Fibroblast of mammary gland (primary cell): ENCODE measurements around the gene GAS2L1.

Experiments
- DNase-seq: peaks from one replicate; pipeline ENCODE4 v3.0.0-alpha.2; 2010; ENCODE audit warnings: low read depth
- H3K4me3 ChIP-seq: 2 replicates; pipeline ENCODE4 v1.5.1; 2011; ENCODE audit warnings: low read depth, mild to moderate bottlenecking, low read length, moderate library complexity; ENCODE audit not compliant: control insufficient read depth
- CTCF ChIP-seq: conservative IDR thresholded peaks from 2 replicates; pipeline ENCODE4 v1.5.1; 2011; ENCODE audit warnings: low read depth, low read length, inconsistent platforms; ENCODE audit not compliant: control insufficient read depth, insufficient read depth

The GAS2L1 gene

GRCh38 chr22:29298641-29299040, 7.8 kb upstream of the GAS2L1 start:
- no peak for DNase-seq
- TF ChIP-seq CTCF = no peak
- H3K4me3 ChIP-seq = no peak overlapping the region

GRCh38 chr22:29299136-29299900, 7.1 kb upstream of the GAS2L1 start:
- H3K4me3 ChIP-seq = no peak overlapping the region
- DNase-seq = no peak
- TF ChIP-seq CTCF = no peak

GRCh38 chr22:29300467-29300806, 6.0 kb upstream of the GAS2L1 start:
- DNase-seq = no peak
- TF ChIP-seq CTCF = no peak
- H3K4me3 ChIP-seq = no peak overlapping the region

- TF ChIP-seq CTCF = no peak
- no peak for DNase-seq
Measured at GRCh38 chr22:29300807-29301601, 5.4 kb upstream of the GAS2L1 start.

GRCh38 chr22:29301716-29302401, 4.6 kb upstream of the GAS2L1 start:
- H3K4me3 ChIP-seq = no peak overlapping the region
- no peak for TF ChIP-seq CTCF
- DNase-seq = no peak

More at GRCh38 chr22:29300807-29301601, 5.4 kb upstream of the GAS2L1 start:
- H3K4me3 ChIP-seq = no peak overlapping the region

- DNase-seq = no peak
- H3K4me3 ChIP-seq = no peak overlapping the region
- no peak for TF ChIP-seq CTCF
Measured at GRCh38 chr22:29302402-29302680, 4.1 kb upstream of the GAS2L1 start.
